ENCODE data around the gene CFAP74.

DNA sequence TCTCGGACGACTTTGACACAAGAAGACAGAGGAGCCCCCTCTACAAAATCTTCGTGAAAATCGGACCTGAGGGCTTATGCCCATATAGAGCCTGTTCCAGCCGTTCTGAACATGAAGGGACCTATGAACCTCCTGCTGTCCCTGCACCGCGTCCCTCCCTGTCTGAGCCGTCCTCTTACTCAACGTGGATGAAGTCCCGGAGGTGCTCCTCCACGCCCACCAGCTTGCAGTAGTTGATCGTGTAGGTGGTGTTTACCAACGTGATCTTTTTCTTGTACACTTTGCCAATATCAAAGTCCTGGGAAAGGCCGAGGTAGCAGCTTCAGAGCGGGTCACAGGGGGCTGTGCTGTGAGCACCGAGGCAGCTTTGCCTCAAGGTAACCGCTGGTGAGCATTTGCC is 40.0 kb downstream of the CFAP74 start:
- TF ChIP-seq, protein P1, sequence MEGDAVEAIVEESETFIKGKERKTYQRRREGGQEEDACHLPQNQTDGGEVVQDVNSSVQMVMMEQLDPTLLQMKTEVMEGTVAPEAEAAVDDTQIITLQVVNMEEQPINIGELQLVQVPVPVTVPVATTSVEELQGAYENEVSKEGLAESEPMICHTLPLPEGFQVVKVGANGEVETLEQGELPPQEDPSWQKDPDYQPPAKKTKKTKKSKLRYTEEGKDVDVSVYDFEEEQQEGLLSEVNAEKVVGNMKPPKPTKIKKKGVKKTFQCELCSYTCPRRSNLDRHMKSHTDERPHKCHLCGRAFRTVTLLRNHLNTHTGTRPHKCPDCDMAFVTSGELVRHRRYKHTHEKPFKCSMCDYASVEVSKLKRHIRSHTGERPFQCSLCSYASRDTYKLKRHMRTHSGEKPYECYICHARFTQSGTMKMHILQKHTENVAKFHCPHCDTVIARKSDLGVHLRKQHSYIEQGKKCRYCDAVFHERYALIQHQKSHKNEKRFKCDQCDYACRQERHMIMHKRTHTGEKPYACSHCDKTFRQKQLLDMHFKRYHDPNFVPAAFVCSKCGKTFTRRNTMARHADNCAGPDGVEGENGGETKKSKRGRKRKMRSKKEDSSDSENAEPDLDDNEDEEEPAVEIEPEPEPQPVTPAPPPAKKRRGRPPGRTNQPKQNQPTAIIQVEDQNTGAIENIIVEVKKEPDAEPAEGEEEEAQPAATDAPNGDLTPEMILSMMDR (tag by site-specific recombination; IDR thresholded peaks at IDR 0.05) = no peak
- TF ChIP-seq, protein P2, sequence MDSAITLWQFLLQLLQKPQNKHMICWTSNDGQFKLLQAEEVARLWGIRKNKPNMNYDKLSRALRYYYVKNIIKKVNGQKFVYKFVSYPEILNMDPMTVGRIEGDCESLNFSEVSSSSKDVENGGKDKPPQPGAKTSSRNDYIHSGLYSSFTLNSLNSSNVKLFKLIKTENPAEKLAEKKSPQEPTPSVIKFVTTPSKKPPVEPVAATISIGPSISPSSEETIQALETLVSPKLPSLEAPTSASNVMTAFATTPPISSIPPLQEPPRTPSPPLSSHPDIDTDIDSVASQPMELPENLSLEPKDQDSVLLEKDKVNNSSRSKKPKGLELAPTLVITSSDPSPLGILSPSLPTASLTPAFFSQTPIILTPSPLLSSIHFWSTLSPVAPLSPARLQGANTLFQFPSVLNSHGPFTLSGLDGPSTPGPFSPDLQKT (IDR thresholded peaks at IDR 0.05; ENCODE audit: borderline replicate concordance, low read depth, low read length) = no peak
- no peak for TF ChIP-seq KLF10 (tag by site-specific recombination; IDR thresholded peaks at IDR 0.05)
- no peak for TF ChIP-seq ZNF510 (tag by site-specific recombination; IDR thresholded peaks at IDR 0.05; ENCODE audit: insufficient replicate concordance)
- TF ChIP-seq TCF7L2 (IDR thresholded peaks at IDR 0.05; ENCODE audit: borderline replicate concordance, low read depth, low read length) = no peak
- no peak for TF ChIP-seq ZNF654 (tag by site-specific recombination; IDR thresholded peaks at IDR 0.05; ENCODE audit: low read depth)
- TF ChIP-seq PRDM10 (tag by site-specific recombination; IDR thresholded peaks at IDR 0.05) = no peak
- TF ChIP-seq, protein P3, sequence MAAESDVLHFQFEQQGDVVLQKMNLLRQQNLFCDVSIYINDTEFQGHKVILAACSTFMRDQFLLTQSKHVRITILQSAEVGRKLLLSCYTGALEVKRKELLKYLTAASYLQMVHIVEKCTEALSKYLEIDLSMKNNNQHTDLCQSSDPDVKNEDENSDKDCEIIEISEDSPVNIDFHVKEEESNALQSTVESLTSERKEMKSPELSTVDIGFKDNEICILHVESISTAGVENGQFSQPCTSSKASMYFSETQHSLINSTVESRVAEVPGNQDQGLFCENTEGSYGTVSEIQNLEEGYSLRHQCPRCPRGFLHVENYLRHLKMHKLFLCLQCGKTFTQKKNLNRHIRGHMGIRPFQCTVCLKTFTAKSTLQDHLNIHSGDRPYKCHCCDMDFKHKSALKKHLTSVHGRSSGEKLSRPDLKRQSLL (tag by site-specific recombination; IDR thresholded peaks at IDR 0.05) = no peak
- TF ChIP-seq, protein P4, sequence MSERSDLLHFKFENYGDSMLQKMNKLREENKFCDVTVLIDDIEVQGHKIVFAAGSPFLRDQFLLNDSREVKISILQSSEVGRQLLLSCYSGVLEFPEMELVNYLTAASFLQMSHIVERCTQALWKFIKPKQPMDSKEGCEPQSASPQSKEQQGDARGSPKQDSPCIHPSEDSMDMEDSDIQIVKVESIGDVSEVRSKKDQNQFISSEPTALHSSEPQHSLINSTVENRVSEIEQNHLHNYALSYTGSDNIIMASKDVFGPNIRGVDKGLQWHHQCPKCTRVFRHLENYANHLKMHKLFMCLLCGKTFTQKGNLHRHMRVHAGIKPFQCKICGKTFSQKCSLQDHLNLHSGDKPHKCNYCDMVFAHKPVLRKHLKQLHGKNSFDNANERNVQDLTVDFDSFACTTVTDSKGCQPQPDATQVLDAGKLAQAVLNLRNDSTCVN (tag by site-specific recombination; optimal IDR thresholded peaks at IDR 0.05) = no peak
- no peak for TF ChIP-seq ZBTB8A (tag by site-specific recombination; IDR thresholded peaks at IDR 0.05)
- TF ChIP-seq KLF1 (tag by site-specific recombination; IDR thresholded peaks at IDR 0.05) = no peak
